H7 (cell line): ENCODE data around the gene ATP5MK. TPM values are rescaled to one million over a fixed set of nuclear protein-coding genes. Genes with fewer than 3 reads are reported as not detected.
"Not testable (repeated sequence)": the region's sequence is repeated elsewhere in the genome, so short reads cannot be mapped to it uniquely, and the experiment has no call there.

Experiments used
- DNase-seq: peaks from one replicate; pipeline ENCODE4 v3.0.0; 2012
- H3K27me3 ChIP-seq: 2 replicates; pipeline ENCODE4 v1.6.0; 2011; ENCODE audit warnings: mild to moderate bottlenecking, low read length; ENCODE audit not compliant: control insufficient read depth, insufficient read depth
- H3K36me3 ChIP-seq: replicated peaks from 2 replicates; pipeline ENCODE4 v1.5.1; 2011; ENCODE audit warnings: low read length; ENCODE audit not compliant: control insufficient read depth, insufficient read depth
- H3K4me3 ChIP-seq: 2 replicates; pipeline ENCODE4 v1.5.1; 2011; ENCODE audit warnings: low read depth, mild to moderate bottlenecking, control low read depth, low read length, moderate library complexity; ENCODE audit not compliant: insufficient read depth
- total RNA-seq: library from RNA; depleted of rRNA; stranded (reverse); fragments of >200 nt; shearing (Covaris generic); gene quantifications from 2 replicates; pipeline ENCODE4 v1.2.3, GENCODE V29; 2014; rRNA removed

The ATP5MK gene
- total RNA-seq, 1 experiment from 2014 or later: 339 TPM

DNA sequence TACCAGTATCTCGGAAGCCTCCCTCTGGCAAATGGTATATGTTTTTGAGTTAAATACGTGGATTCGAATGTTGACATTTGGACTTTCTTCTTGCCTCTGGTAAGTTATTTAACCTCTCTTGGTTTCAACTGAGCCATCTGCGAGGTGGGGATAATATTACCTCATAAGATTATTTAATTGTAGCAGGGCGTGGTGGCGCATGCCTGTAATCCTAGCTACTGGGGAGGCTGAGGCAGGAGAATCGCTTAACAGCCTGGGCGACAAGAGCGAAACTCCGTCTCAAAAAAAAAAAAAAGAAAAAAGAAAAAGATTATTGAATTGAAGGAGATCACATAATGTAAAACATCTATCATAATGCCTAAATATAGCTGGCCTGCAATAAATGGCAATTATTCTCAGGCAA is 28.9 kb downstream of the ATP5MK start:
- H3K36me3 ChIP-seq: no peaks in the 10 kb centered on the region
- no peak for DNase-seq
- H3K4me3 ChIP-seq: peak overlapping the region; percentile 93; the same call in 1 of the 2 replicates

GRCh38 chr10:103360791-103361190 is 35.5 kb downstream of the ATP5MK start:
- not testable (repeated sequence) for H3K4me3 ChIP-seq, DNase-seq, H3K36me3 ChIP-seq, H3K27me3 ChIP-seq

More for the DNA sequence above, 28.9 kb downstream of the ATP5MK start:
- no peaks in the 10 kb centered on the region for H3K27me3 ChIP-seq

DNA sequence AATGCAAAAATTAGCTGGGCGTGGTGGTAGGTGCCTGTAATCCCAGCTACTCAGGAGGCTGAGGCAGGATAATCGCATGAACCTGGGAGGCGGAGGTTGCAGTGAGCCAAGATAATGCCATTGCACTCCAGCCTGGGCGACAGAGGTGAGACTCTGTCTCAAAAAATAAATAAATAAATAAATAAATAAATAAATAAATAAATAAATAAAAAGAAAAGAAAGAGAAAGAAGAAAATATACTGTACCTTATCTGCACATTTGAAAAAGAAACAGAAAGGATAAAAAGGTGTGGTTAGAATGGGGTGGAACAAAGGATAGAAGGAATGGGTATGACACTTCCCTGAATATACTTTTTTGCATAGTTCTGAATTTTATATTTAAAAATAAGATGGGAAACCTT is 36.8 kb downstream of the ATP5MK start:
- not testable (repeated sequence) for H3K4me3 ChIP-seq

DNA sequence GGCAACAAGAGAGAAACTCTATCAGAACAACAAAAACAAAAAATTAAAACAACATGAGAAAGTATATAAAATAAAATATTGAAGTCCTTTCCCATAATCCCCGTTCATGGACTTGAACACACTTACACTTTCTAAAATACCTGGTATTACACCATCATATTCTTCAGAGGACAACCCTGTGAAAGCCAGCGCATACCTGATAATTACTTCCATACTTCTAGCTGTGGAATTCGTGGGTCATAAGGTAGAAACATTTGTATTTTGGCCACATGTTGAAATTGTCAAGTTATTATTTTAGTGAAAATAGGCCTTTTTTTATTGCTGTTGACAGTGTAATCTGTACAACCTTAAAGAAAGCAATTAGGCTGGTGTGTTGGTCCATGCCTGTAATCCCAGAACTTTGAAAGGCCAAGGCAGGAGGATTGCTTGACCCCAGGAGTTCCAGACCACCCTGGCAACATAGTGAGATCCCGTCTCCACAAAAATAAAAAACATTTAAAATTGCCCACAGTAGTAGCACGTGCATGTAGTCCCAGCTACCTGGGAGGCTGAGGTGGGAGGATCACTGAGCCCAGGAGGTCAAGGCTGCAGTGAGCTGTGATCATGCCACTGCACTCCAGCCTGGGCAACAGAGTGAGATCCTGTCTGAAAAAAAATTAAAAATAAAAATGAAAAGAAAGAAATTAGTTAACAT is 40.2 kb downstream of the ATP5MK start:
- no peaks in the 10 kb centered on the region for H3K27me3 ChIP-seq
- DNase-seq: no peak
- no peak overlapping the region for H3K4me3 ChIP-seq
- H3K36me3 ChIP-seq: no peaks in the 10 kb centered on the region

More for the DNA sequence above, 36.8 kb downstream of the ATP5MK start:
- not testable (repeated sequence) for DNase-seq, H3K36me3 ChIP-seq, H3K27me3 ChIP-seq

DNA sequence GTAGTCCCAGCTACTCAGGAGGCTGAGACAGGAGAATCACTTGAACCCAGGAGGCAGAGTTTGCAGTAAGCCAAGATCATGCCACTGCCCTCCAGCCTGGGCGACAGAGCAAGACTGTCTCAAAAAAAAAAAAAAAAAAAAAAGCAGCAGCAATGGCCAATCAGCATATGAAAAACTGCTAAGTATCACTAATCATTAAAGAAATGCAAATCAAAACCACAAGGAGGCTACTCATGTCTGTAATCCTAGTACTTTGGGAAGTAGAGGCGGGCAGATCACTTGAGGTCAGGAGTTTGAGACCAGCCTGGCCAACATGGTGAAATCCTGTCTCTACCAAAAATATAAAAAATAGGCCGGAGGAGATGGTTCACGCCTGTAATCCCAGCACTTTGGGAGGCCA is 41.7 kb downstream of the ATP5MK start:
- DNase-seq, H3K36me3 ChIP-seq, H3K27me3 ChIP-seq, H3K4me3 ChIP-seq: not testable (repeated sequence)

DNA sequence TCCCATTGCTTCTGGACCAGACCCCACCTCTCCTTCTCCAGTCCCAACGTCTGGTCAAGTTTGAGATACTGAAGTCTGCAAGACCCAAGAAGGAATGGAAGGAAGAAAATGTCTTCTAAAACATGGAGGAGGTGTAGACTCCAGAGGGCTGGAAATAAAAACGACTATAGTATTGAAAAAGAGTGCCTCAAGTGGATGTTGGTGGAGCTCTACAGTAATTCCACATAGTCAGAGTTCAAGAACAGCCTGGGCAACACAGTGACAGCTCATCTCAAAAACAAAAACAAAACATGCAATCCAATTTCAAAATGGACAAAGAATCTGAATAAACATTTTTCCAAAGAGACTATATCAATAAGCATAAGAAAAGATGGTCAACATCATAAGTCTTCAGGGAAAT is 43.0 kb downstream of the ATP5MK start:
- H3K36me3 ChIP-seq: peaks cover 2% of the 10 kb centered on the region
- H3K4me3 ChIP-seq: no peak overlapping the region
- no peaks in the 10 kb centered on the region for H3K27me3 ChIP-seq
- peak; percentile 27 for DNase-seq

GRCh38 chr10:103350517-103351260 is 45.6 kb downstream of the ATP5MK start, which contains the start of gene PCGF6:
Gene PCGF6 (minus strand): TSS chr10:103351140. CDS start chr10:103351066, 74 bp downstream.
- DNase-seq: peak; percentile 98
- peak within 1 kb of the TSS; percentile 86 for H3K4me3 ChIP-seq
- peaks cover 6% of the 10 kb centered on the region for H3K36me3 ChIP-seq
- no peaks in the 10 kb centered on the region for H3K27me3 ChIP-seq

DNA sequence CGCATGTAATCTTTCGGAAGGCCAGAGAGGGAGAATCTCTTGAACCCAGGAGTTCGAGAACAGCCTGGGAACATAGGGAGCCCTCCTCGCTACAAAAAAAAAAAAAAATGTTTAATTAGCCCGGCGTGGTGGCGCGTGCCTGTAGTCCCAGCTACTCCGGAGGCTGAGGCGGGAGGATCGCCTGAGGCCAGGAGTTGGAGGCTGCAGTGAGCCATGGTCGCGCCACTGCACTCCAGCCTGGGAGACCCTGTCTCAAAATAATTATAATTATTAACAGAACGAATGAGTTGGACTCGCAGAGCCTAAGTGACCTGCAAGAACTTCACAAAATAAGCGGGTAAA is 46.1 kb downstream of the ATP5MK start:
- DNase-seq: no peak
- H3K36me3 ChIP-seq: peaks cover 8% of the 10 kb centered on the region
- H3K27me3 ChIP-seq: no peaks in the 10 kb centered on the region
- peak overlapping the region; percentile 86 for H3K4me3 ChIP-seq

Other genes with a start within 250 kb of the ATP5MK start
- 40.4 and 44.6 TPM in 2 replicates for gene NT5C2, start 203.2 kb downstream of the ATP5MK start, total RNA-seq
- not detected in 2 replicates for gene RPEL1, start 150.6 kb downstream of the ATP5MK start, total RNA-seq
- gene INA, start 119.3 kb downstream of the ATP5MK start, total RNA-seq: 25.0 and 29.5 TPM in 2 replicates
- 20.2 and 22.4 TPM in 2 replicates for gene PCGF6, start 45.3 kb downstream of the ATP5MK start, total RNA-seq
- gene TAF5, start 28.5 kb downstream of the ATP5MK start, total RNA-seq: 26.0 and 29.8 TPM in 2 replicates
- gene PDCD11, start 151 bp upstream of the ATP5MK start, total RNA-seq: 55.7 and 56.2 TPM in 2 replicates
- gene CALHM2, start 55.9 kb upstream of the ATP5MK start, total RNA-seq: 2.4 and 3.4 TPM in 2 replicates
- 0.07 TPM in 1 of 2 replicates, not detected in the other for gene CALHM1, start 62.4 kb upstream of the ATP5MK start, total RNA-seq
- 0.10 and 0.15 TPM in 2 replicates for gene CALHM3, start 82.8 kb upstream of the ATP5MK start, total RNA-seq
- gene NEURL1, start 97.2 kb upstream of the ATP5MK start, total RNA-seq: 7.9 and 16.5 TPM in 2 replicates